ENCODE results near the gene STX11. TPM values are rescaled to one million over a fixed set of nuclear protein-coding genes. Genes with fewer than 3 reads are reported as not detected.
"Not testable (repeated sequence)": the region's sequence is repeated elsewhere in the genome, so short reads cannot be mapped to it uniquely, and the experiment has no call there.

The STX11 gene
- total RNA-seq, 1 experiment from 2014 or later: 0.24 TPM

- no peaks in the 10 kb centered on the region for H3K4me1 Mint-ChIP-seq (ENCODE audit: low read depth, unreplicated experiment)
- H3K4me3 Mint-ChIP-seq (ENCODE audit: low read depth, unreplicated experiment): no peak overlapping the region
- no peaks in the 10 kb centered on the region for H3K36me3 Mint-ChIP-seq (ENCODE audit: insufficient read depth, unreplicated experiment)
- no peak for DNase-seq
- CTCF ChIA-PET: no interaction called here
- no peaks in the 10 kb centered on the region for H3K9me3 Mint-ChIP-seq (ENCODE audit: low read depth, unreplicated experiment)
- BruUV-seq (replicated peaks): no TSS peak
- intact Hi-C loops (cut with micrococcal nuclease; ENCODE audit: unreplicated experiment): no loop called here
- H3K27me3 Mint-ChIP-seq (ENCODE audit: unreplicated experiment): no peaks in the 10 kb centered on the region
- H3K27ac Mint-ChIP-seq (ENCODE audit: unreplicated experiment): no peak overlapping the region
- no peak for TF ChIP-seq CTCF (IDR thresholded peaks at IDR 0.05; ENCODE audit: unreplicated experiment)
Measured at GRCh38 chr6:144179237-144179636, 28.9 kb downstream of the STX11 start.

GRCh38 chr6:144179828-144180227, 29.5 kb downstream of the STX11 start:
- Mint-ChIP-seq H3K27me3 (ENCODE audit: unreplicated experiment) (no peaks in the 10 kb centered on the region), H3K9me3 (ENCODE audit: low read depth, unreplicated experiment) (no peaks in the 10 kb centered on the region), H3K36me3 (ENCODE audit: insufficient read depth, unreplicated experiment) (no peaks in the 10 kb centered on the region), H3K27ac (ENCODE audit: unreplicated experiment) (no peak overlapping the region), H3K4me3 (ENCODE audit: low read depth, unreplicated experiment) (no peak overlapping the region), H3K4me1 (ENCODE audit: low read depth, unreplicated experiment) (no peaks in the 10 kb centered on the region)
- CTCF ChIA-PET: no interaction called here
- intact Hi-C loops (cut with micrococcal nuclease; ENCODE audit: unreplicated experiment): no loop called here
- TF ChIP-seq CTCF (IDR thresholded peaks at IDR 0.05; ENCODE audit: unreplicated experiment): no peak
- DNase-seq: no peak
- no TSS peak for BruUV-seq (replicated peaks)

- DNase-seq; H3K4me3 Mint-ChIP-seq (ENCODE audit: low read depth, unreplicated experiment); intact Hi-C loops (cut with micrococcal nuclease; ENCODE audit: unreplicated experiment); BruUV-seq (replicated peaks); H3K27me3 Mint-ChIP-seq (ENCODE audit: unreplicated experiment); H3K9me3 Mint-ChIP-seq (ENCODE audit: low read depth, unreplicated experiment); H3K27ac Mint-ChIP-seq (ENCODE audit: unreplicated experiment); H3K4me1 Mint-ChIP-seq (ENCODE audit: low read depth, unreplicated experiment); CTCF ChIA-PET; H3K36me3 Mint-ChIP-seq (ENCODE audit: insufficient read depth, unreplicated experiment): not testable (repeated sequence)
Measured at GRCh38 chr6:144180354-144180753, 30.0 kb downstream of the STX11 start.

GRCh38 chr6:144181639-144182038, 31.3 kb downstream of the STX11 start:
- BruUV-seq (replicated peaks): no TSS peak
- no peak for TF ChIP-seq CTCF (IDR thresholded peaks at IDR 0.05; ENCODE audit: unreplicated experiment)
- no peak overlapping the region for H3K4me3 Mint-ChIP-seq (ENCODE audit: low read depth, unreplicated experiment)
- no peak for DNase-seq
- no peaks in the 10 kb centered on the region for H3K27me3 Mint-ChIP-seq (ENCODE audit: unreplicated experiment)
- H3K36me3 Mint-ChIP-seq (ENCODE audit: insufficient read depth, unreplicated experiment): no peaks in the 10 kb centered on the region
- intact Hi-C loops (cut with micrococcal nuclease; ENCODE audit: unreplicated experiment): no loop called here
- H3K9me3 Mint-ChIP-seq (ENCODE audit: low read depth, unreplicated experiment): no peaks in the 10 kb centered on the region
- no peak overlapping the region for H3K27ac Mint-ChIP-seq (ENCODE audit: unreplicated experiment)
- H3K4me1 Mint-ChIP-seq (ENCODE audit: low read depth, unreplicated experiment): no peaks in the 10 kb centered on the region
- CTCF ChIA-PET: no interaction called here

GRCh38 chr6:144184186-144184585, 33.9 kb downstream of the STX11 start:
- H3K4me3 Mint-ChIP-seq (ENCODE audit: low read depth, unreplicated experiment); intact Hi-C loops (cut with micrococcal nuclease; ENCODE audit: unreplicated experiment); H3K27ac Mint-ChIP-seq (ENCODE audit: unreplicated experiment); BruUV-seq (replicated peaks); H3K27me3 Mint-ChIP-seq (ENCODE audit: unreplicated experiment); H3K36me3 Mint-ChIP-seq (ENCODE audit: insufficient read depth, unreplicated experiment); H3K9me3 Mint-ChIP-seq (ENCODE audit: low read depth, unreplicated experiment); DNase-seq; H3K4me1 Mint-ChIP-seq (ENCODE audit: low read depth, unreplicated experiment); CTCF ChIA-PET: not testable (repeated sequence)

Measured in Calu3 (cell line).